Measurements from ENCODE around the gene SPTAN1. TPM values are rescaled to one million over a fixed set of nuclear protein-coding genes. Genes with fewer than 3 reads are reported as not detected.

The SPTAN1 gene
- total RNA-seq, 1 experiment from 2014 or later = 111 TPM

- BruUV-seq (replicated peaks) = no TSS peak
- ChIA-PET CTCF (no interaction called here), RAD21 (ENCODE audit: low non-redundant PET in 1 of 2, low total read pairs in 2 of 2, uncharacterized antibody in 2 of 2, unreplicated experiment in 2 of 2) (no interaction called here), POLR2A (no interaction called here)
- Histone ChIP-seq H4K20me1 (ENCODE audit: insufficient read depth) (no peaks in the 10 kb centered on the region), H2AFZ (ENCODE audit: low read depth, low read length, poor library complexity, severe bottlenecking) (no peak overlapping the region), H3K27ac (ENCODE audit: low read depth, low read length) (no peak overlapping the region), H3K4me1 (ENCODE audit: control insufficient read depth in 1 of 2, insufficient read depth in 2 of 2, low read length in 2 of 2) (peaks cover 4 to 17% of the 10 kb centered on the region in 2 experiments), H3K9me3 (ENCODE audit: control insufficient read depth in 1 of 2, insufficient read depth in 1 of 2, low read depth in 1 of 2, low read length in 2 of 2) (no peaks in the 10 kb centered on the region), H3K4me2 (ENCODE audit: low read length) (no peak overlapping the region), H3K9ac (ENCODE audit: low read length) (no peak overlapping the region), H3K79me2 (ENCODE audit: insufficient read depth, low read length) (no peaks in the 10 kb centered on the region), H3K36me3 (ENCODE audit: control insufficient read depth in 1 of 2, insufficient read depth in 2 of 2, low read length in 2 of 2) (peaks cover 12 to 22% of the 10 kb centered on the region in 2 experiments), H3K4me3 (replicated peaks in 1 of 2; ENCODE audit: low read depth in 1 of 2, low read length in 2 of 2) (no peak overlapping the region), H3K27me3 (ENCODE audit: insufficient read depth, low read length) (no peaks in the 10 kb centered on the region), H3K9me2 (ENCODE audit: insufficient read depth) (no peaks in the 10 kb centered on the region)
- DNase-seq (ENCODE audit: low read depth, low spot score) (no peak), ATAC-seq (no peak)
- intact Hi-C loops (cut with micrococcal nuclease) = no loop called here
- TF ChIP-seq YY1 (IDR thresholded peaks at IDR 0.05; ENCODE audit: extremely low read depth, insufficient replicate concordance, low read depth, low read length) = no peak
- TF ChIP-seq EZH2phosphoT487 (IDR thresholded peaks at IDR 0.05; ENCODE audit: borderline replicate concordance) = no peak
- TF ChIP-seq SP1 (IDR thresholded peaks at IDR 0.05; ENCODE audit: low read depth) = no peak
- no peak for TF ChIP-seq ZBTB33 (IDR thresholded peaks at IDR 0.05; ENCODE audit: extremely low read depth, insufficient replicate concordance, low read length)
Measured at GRCh38 chr9:128529191-128529590, 23.2 kb upstream of the SPTAN1 start.

- RAD21 ChIA-PET (ENCODE audit: low non-redundant PET in 1 of 2, low total read pairs in 2 of 2, uncharacterized antibody in 2 of 2, unreplicated experiment in 2 of 2) = no interaction called here
- TF ChIP-seq ZNF274 (IDR thresholded peaks at IDR 0.05; ENCODE audit: low read depth, low read length) (no peak), MAX (IDR thresholded peaks at IDR 0.05) (no peak), YY1 (IDR thresholded peaks at IDR 0.05; ENCODE audit: extremely low read depth, insufficient replicate concordance, low read depth, low read length) (no peak)
- no peak overlapping the region for H3K27ac ChIP-seq (ENCODE audit: low read depth, low read length)
- intact Hi-C loops (cut with micrococcal nuclease) = no loop called here
- ATAC-seq (no peak), DNase-seq (ENCODE audit: low read depth, low spot score) (no peak)
- H4K20me1 ChIP-seq (ENCODE audit: insufficient read depth) = no peaks in the 10 kb centered on the region
- H3K4me1 ChIP-seq (ENCODE audit: control insufficient read depth in 1 of 2, insufficient read depth in 2 of 2, low read length in 2 of 2) = peaks cover 4 to 12% of the 10 kb centered on the region in 2 experiments
- CTCF ChIA-PET = interaction anchor here (1.0 kb wide), 1 partner anchor 237 kb away, joined by 3 read pairs; no protein-coding TSS in a partner anchor
- no peaks in the 10 kb centered on the region for H3K9me2 ChIP-seq (ENCODE audit: insufficient read depth)
- H3K36me3 ChIP-seq (ENCODE audit: control insufficient read depth in 1 of 2, insufficient read depth in 2 of 2, low read length in 2 of 2) = peaks cover 6 to 17% of the 10 kb centered on the region in 2 experiments; a peak in 3 of 4 replicates
- no peaks in the 10 kb centered on the region for H3K79me2 ChIP-seq (ENCODE audit: insufficient read depth, low read length)
- no peak overlapping the region for H3K4me2 ChIP-seq (ENCODE audit: low read length)
- no peak overlapping the region for H3K4me3 ChIP-seq (replicated peaks in 1 of 2; ENCODE audit: low read depth in 1 of 2, low read length in 2 of 2)
- H3K9me3 ChIP-seq (ENCODE audit: control insufficient read depth in 1 of 2, insufficient read depth in 1 of 2, low read depth in 1 of 2, low read length in 2 of 2) = no peaks in the 10 kb centered on the region
- H3K9ac ChIP-seq (ENCODE audit: low read length) = no peak overlapping the region
- POLR2A ChIA-PET = no interaction called here
- no TSS peak for BruUV-seq (replicated peaks)
- no peak overlapping the region for H2AFZ ChIP-seq (ENCODE audit: low read depth, low read length, poor library complexity, severe bottlenecking)
- H3K27me3 ChIP-seq (ENCODE audit: insufficient read depth, low read length) = no peaks in the 10 kb centered on the region
Measured at GRCh38 chr9:128532581-128532980, 19.8 kb upstream of the SPTAN1 start.
